IPS-NIHi7 (cell line): ENCODE data around the gene TRABD2B.

ENCODE experiments used
- DNase-seq: peaks from one replicate; pipeline ENCODE4 v3.0.0; 2012; ENCODE audit warnings: mixed read lengths; ENCODE audit errors: extremely low spot score

TRABD2B gene

DNA sequence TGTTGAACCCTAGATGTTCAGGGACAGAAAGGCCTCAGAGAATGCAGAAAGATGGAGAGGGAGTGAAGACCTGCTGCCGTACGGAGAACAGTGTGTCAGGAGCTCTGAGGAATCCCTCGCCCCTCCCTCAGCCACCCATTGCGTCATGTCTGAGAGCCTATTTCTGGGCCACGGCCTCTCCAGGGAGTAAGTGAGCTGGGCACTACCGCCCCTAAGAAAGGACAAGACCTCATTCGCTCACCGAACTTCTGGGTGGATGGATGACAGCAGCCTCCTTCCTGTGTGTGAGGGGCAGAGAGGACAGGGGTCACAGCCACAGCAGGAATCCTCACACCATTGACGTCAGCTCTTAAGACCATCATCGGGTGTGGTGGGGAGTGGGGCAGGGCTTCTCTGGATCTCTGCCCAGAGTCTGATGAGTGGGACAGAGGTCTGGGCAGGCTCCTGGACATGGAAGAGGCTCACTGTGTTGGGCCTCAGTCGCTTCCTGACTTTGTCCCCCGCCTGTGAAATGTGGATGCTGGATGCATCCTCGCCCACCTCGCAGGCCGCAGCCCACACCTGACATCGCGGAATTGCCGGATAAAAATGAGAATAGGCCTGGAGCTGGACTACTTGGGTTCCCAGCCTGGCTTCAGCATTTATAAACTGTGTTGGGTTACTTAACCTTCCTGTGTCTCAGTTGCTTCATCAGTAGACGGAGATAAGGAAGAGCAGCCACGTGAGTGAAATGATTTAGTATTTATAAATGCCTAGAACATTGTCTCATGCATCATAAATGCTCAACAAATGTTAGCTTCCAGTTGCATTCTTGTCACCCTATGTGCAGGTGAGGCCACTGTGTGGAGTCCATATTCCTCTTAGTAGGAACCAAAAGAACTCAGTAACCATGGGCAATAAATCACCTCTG lies 238.6 kb downstream of the TRABD2B start:
- DNase-seq, result no peak

GRCh38 chr1:47757226-47757975 lies 239.8 kb downstream of the TRABD2B start:
- no peak for DNase-seq

GRCh38 chr1:47756411-47756810 lies 240.8 kb downstream of the TRABD2B start:
- no peak for DNase-seq

- DNase-seq, result no peak
These were observed 241.2 kb downstream of the TRABD2B start for GRCh38 chr1:47756006-47756405.

DNA sequence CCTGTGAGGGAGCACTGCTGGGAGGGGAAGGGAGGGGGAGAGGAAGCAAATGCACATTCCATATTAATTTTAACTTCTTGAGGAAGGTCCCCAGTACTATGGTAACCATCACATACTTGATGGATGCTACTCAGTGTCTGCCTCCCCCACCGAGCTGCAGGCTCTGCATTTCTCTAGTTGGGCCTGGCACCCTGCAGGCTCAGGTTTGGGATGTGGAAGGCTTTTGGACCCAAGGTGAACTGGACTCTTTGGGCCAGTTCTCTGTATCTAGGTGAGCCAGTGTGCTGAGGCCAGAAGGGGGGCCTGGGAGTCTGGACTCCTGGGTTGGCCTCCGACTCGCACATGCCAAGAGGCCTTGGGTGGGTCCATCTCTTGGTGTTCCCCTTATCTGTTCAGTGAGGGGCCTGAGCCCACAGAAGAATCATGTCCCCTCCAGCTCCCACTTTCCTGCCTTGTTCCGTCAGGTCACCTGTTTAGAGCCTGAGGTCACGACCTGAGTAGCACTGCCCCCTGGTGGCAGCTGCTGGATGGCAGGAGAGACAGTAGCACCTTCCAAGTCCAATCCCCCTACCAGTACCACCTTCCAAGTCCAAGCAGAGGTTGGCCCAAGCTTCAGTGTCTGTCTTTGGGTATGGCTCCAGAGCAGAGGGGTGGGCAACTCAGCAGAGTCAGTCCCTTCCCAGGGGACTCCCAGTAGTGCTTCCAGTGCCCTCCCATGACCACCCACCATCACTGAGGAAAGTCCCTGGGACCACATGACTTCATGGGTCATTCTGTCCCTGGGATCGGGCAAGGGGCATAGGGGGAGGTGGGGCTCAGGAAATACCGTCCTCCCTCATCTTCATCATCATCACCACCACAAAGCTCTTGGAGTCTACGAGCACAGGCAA lies 241.8 kb downstream of the TRABD2B start:
- peak; percentile 74 for DNase-seq

GRCh38 chr1:47754221-47754620 lies 243.0 kb downstream of the TRABD2B start:
- DNase-seq, result no peak

GRCh38 chr1:47753808-47754207 lies 243.4 kb downstream of the TRABD2B start:
- no peak for DNase-seq

DNA sequence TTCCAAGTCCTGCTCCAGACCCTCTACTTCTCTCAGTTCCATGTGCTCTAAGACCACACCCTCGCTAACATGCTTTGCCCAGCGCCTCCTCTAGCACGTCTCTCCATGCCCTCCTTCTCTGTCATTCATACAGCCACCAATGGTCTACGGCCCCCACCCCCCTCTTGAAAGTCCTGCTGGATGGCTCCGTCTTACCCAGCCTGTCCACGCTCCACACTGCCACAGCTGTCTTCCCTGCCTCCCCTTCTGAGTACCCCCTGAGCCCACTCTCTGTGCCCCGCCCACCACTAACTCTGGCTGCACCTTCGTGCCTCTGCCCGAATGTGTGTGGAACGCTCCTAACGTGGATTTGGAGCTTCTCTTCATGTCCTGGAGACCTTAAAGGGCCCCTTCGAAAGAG lies 244.6 kb downstream of the TRABD2B start:
- no peak for DNase-seq

GRCh38 chr1:47751996-47752451 lies 245.2 kb downstream of the TRABD2B start:
- no peak for DNase-seq

GRCh38 chr1:47751193-47751592 lies 246.0 kb downstream of the TRABD2B start:
- DNase-seq, result no peak

DNA sequence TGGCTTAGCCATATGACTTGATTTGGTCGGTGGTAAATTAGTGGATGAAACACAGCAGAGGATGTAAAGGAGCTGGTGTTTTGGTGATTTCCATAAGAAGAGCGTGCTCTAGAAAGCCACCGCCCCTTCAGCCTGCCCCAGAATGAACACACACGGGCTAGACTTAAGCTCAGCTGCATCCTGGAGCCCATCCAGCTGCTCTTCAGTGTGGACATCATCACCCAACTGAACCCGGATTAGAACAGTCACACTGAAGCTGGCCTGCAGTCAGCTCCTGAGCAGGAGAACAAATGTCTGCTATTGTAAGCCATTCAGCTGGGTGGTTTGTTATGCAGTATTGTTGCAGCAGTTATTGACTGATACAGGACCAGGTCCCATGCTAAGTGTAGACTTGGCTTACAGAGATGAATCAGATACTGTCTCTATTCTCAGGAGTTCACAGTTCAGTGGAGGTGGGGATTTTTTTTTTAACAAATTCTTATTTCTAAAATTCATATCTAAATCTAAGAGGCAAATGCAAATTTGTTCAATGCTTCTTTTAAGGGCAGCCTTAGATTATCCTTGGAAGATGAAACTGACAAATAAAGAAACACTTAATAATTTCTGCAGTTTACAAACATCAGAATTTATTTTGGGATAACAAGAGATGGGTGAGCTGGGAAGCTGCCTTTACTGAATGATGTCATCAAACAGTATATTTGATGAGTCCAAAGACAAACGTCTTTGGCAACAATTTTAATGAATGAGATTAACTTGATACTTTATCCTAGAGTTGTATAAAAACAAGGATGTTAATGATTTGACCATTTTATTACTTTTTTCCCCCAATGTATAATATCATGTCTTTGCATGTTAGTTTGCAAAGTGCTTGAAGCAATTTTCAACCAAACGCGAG lies 251.2 kb downstream of the TRABD2B start:
- no peak for DNase-seq

DNA sequence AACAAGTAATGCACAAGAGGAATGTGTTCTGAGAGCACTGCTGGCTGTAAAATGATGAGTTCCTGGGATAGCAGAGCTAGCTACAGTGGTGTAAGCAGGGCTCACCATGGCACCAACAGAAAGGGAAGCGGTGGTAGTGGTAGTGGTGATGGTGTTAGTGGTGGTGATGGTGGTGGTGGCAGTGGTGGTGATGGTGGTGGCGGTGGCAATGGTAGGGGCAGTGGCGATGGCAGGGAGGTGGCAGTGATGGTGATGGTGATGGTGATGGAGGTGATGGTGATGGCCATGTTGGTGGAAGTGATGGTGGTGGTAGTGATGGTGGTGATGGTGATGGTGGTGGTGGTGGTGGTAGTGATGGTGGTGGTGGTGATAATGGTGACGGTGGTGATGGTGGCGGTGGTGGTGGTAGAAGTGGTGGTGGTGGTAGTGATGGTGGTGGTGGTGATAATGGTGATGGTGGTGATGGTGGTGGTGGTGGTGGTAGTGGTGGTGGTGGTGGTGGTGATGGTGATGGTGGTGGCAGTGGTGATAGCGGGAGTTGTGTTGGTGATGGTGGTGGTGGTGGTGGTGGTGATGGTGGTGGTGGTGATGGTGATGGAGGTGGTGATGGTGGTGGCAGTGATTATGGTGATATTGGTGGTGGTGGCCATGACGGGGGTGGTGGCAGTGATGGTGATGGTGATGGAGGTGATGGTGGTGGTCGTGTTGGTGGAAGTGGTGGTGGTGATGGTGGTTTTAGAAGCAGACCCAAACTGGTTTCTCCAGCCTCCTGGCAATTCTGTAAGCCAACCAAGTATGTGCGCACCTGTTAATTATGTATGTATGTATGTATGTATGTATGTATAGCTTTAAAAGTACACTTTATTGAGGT lies 254.1 kb downstream of the TRABD2B start:
- DNase-seq, result no peak

DNA sequence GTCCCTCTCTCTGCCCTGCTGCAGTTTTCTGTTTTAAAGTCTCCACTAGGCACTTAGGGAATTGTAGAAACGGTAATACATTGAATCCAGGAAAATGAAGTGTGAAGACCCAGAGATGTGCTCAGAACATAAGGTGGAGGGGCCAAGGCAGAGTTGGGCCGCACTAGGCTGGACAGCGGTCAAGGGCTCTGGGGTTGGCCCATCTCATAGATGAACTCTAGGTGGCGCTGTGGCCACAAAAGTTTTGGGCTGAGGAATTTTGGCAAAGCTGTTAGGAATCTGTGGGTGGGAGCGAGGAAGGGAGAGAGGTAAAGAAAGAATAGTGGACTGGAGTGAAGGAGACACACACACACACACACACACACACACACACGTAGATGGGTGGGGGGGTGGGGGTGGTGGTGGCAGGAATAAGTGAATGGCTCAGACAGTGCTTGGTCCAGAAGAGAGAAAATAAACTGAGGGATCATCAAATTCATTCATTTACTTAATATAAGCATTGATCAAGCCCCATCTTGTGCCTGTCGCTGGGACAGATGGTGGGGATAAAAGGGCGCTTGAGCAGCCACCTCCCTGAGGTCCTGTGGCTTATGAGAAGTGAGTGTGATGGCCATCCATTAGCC lies 258.5 kb downstream of the TRABD2B start:
- DNase-seq, result peak; percentile 86

- DNase-seq, result no peak
These were observed 264.7 kb downstream of the TRABD2B start for GRCh38 chr1:47732489-47732888.

DNA sequence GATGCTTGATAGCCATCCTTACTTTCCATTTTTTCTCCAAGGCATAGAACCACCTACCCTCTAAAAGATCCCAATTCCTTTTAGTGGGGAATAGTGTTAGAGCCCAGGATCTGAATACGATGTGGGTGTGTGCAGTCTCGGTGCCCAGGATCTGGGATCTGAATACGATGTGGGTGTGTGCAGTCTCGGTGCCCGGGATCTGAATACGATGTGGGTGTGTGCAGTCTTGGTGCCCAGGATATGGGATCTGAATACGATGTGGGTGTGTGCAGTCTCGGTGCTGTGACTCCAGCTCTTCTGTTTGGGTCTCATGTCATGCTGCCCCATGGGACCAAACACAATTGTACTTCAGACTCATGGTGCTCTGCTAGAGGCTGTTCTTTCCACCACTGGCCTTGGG lies 265.5 kb downstream of the TRABD2B start:
- DNase-seq, result no peak

- no peak for DNase-seq
These were observed 267.5 kb downstream of the TRABD2B start for GRCh38 chr1:47729685-47730084.

GRCh38 chr1:47727697-47728085 lies 269.5 kb downstream of the TRABD2B start:
- no peak for DNase-seq

DNA sequence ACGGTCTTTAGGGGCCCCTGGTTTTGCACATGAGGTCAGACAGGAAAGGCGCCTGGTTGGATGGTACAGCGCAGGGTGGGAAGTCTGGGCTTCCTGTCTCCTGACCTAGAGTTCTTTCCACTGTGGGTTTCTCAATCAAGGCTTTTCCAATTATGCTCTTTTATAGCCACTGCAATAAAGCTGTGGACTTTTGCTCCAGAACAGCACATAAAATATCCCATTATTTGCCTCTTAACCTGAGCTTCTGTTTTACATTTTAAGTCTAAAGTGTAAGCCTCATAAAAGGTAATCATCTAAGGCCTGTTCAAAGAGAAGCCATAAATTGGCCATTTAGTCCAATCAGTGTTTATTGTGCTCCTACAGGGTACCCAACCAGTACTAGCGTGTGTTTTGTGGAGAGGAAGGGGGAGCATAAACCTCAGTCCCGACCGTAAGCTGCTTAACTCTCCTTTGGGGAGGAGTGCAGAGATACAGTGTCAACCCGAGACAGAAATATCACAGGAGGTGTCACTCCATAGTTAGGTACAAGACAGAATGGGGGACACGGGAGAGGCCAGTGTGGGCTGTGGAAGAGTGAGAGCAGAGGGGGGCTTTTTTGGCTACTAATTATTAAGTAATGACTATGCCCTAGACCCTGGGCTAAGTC lies 270.0 kb downstream of the TRABD2B start:
- no peak for DNase-seq
